Measurements from ENCODE around the gene OLFM1.

- TF ChIP-seq EP300 (IDR thresholded peaks at IDR 0.05; ENCODE audit: borderline replicate concordance) (no peak), FOXM1 (IDR thresholded peaks at IDR 0.05; ENCODE audit: borderline replicate concordance, low read depth) (no peak), REST (IDR thresholded peaks at IDR 0.05; ENCODE audit: low read depth) (no peak), MAX (IDR thresholded peaks at IDR 0.05) (no peak)
Observed at GRCh38 chr9:135105211-135105745, 17.8 kb downstream of the OLFM1 start.

All from Ishikawa (cell line).